Endothelial cell (in vitro differentiated cells): ENCODE results near the gene HIRIP3. TPM values are rescaled to one million over a fixed set of nuclear protein-coding genes. Genes with fewer than 3 reads are reported as not detected.
"Not testable (repeated sequence)": the region's sequence is repeated elsewhere in the genome, so short reads cannot be mapped to it uniquely, and the experiment has no call there.

Source experiments
- DNase-seq: peaks from one replicate; pipeline ENCODE4 v3.0.0; 2021; ENCODE audit warnings: low spot score
- H3K27ac Mint-ChIP-seq: one replicate; pipeline ENCODE4 v1.8.0; 2021; ENCODE audit warnings: mixed read lengths, inconsistent platforms; ENCODE audit not compliant: unreplicated experiment
- H3K27me3 Mint-ChIP-seq: one replicate; pipeline ENCODE4 v1.8.0; 2021; ENCODE audit warnings: mild to moderate bottlenecking, moderate library complexity, mixed read lengths, inconsistent platforms; ENCODE audit not compliant: unreplicated experiment
- H3K36me3 Mint-ChIP-seq: one replicate; pipeline ENCODE4 v1.8.0; 2021; ENCODE audit warnings: mild to moderate bottlenecking, low read depth, mixed read lengths, inconsistent platforms; ENCODE audit not compliant: unreplicated experiment
- H3K4me1 Mint-ChIP-seq: one replicate; pipeline ENCODE4 v1.8.0; 2021; ENCODE audit warnings: mild to moderate bottlenecking, mixed read lengths, inconsistent platforms; ENCODE audit not compliant: unreplicated experiment
- H3K4me3 Mint-ChIP-seq: one replicate; pipeline ENCODE4 v1.8.0; 2021; ENCODE audit warnings: mild to moderate bottlenecking, mixed read lengths, inconsistent platforms; ENCODE audit not compliant: unreplicated experiment
- H3K9me3 Mint-ChIP-seq: one replicate; pipeline ENCODE4 v1.8.0; 2021; ENCODE audit warnings: mixed read lengths, inconsistent platforms; ENCODE audit not compliant: unreplicated experiment
- total RNA-seq: library from RNA; stranded (reverse); fragmentation: NEBNext Ultra II Directional; extraction: Animal tissue kit (Norgen Biotek cat#: 25700); gene quantifications from one replicate; pipeline ENCODE4 v1.2.1, GENCODE V29; 2021; ENCODE audit not compliant: unreplicated experiment
- TF ChIP-seq, protein P1 (sequence below): fragments of 200-600 bp; sonication (generic); IDR thresholded peaks from one replicate; pipeline ENCODE4 v1.5.0; 2021; ENCODE audit warnings: antibody characterized with exemption; ENCODE audit not compliant: unreplicated experiment

The HIRIP3 gene
- total RNA-seq, 1 donor from 2014 or later: 5.2 TPM

- peaks cover 13% of the 10 kb centered on the region for H3K27me3 Mint-ChIP-seq
- peak overlapping the region; percentile 98 for H3K27ac Mint-ChIP-seq
- TF ChIP-seq, protein P1, sequence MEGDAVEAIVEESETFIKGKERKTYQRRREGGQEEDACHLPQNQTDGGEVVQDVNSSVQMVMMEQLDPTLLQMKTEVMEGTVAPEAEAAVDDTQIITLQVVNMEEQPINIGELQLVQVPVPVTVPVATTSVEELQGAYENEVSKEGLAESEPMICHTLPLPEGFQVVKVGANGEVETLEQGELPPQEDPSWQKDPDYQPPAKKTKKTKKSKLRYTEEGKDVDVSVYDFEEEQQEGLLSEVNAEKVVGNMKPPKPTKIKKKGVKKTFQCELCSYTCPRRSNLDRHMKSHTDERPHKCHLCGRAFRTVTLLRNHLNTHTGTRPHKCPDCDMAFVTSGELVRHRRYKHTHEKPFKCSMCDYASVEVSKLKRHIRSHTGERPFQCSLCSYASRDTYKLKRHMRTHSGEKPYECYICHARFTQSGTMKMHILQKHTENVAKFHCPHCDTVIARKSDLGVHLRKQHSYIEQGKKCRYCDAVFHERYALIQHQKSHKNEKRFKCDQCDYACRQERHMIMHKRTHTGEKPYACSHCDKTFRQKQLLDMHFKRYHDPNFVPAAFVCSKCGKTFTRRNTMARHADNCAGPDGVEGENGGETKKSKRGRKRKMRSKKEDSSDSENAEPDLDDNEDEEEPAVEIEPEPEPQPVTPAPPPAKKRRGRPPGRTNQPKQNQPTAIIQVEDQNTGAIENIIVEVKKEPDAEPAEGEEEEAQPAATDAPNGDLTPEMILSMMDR: no peak
- H3K4me1 Mint-ChIP-seq: peaks cover 26% of the 10 kb centered on the region
- H3K9me3 Mint-ChIP-seq: no peaks in the 10 kb centered on the region
- H3K36me3 Mint-ChIP-seq: peaks cover 8% of the 10 kb centered on the region
- DNase-seq: no peak
- peak overlapping the region; percentile 94 for H3K4me3 Mint-ChIP-seq
Observed at GRCh38 chr16:29963021-29963743, 32.2 kb downstream of the HIRIP3 start.

GRCh38 chr16:29962344-29962994 lies 32.9 kb downstream of the HIRIP3 start:
- peaks cover 13% of the 10 kb centered on the region for H3K27me3 Mint-ChIP-seq
- peak overlapping the region; percentile 98 for H3K27ac Mint-ChIP-seq
- TF ChIP-seq, protein P1: no peak
- no peaks in the 10 kb centered on the region for H3K9me3 Mint-ChIP-seq
- peak overlapping the region; percentile 94 for H3K4me3 Mint-ChIP-seq
- peaks cover 6% of the 10 kb centered on the region for H3K36me3 Mint-ChIP-seq
- peaks cover 26% of the 10 kb centered on the region for H3K4me1 Mint-ChIP-seq
- DNase-seq: peak; percentile 23

DNA sequence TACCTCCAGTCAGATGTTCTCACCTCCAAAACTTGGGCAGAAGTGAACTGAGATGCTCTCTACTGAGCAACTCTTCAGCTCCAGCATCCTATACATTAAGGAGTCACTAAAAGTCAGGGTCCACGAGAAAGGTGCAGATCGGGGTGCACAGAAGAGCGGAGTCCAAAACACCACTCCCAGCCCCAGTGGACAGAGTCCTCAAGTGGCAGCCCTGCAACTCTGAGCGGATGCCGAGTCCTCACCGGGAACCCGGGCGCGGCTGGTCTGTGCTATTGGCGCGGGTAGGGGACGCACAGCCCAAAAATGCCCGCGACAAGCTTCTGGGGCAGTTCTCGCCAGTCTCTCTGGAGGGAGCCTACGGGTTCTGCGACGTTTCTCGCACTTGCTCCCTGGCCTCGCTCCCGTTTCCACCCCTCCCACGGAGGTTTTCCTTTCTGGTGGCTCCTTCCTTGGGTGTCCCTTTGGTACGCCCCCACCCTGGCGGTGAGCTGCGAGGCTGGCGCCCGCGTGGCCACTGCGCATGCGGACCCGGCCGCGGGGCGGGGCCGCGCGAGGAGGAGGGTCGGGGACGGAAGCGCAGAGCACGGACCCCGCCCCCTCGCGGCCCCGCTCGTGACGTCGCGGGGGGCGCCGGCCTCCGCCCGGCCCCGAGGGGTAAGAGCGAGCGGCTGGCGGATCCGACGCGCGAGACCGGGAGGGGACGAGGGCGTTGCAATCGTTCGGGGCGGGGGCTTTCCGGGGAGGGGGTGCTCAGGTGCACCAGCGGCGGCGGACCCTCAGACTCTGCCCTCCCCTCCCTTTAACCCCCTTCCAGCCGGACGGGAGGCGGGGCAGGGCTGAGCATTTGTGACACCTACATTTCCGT lies 33.7 kb downstream of the HIRIP3 start, which contains the start of gene TMEM219:
Gene TMEM219 (plus strand): TSS at position 601 of the 865 bp plus-strand sequence. CDS start 1,065 bp downstream, outside the sequence.
- peak; percentile 96 for DNase-seq
- Mint-ChIP-seq H3K36me3 (peaks cover 6% of the 10 kb centered on the region), H3K4me3 (peak within 1 kb of the TSS; percentile 94), H3K27me3 (peaks cover 13% of the 10 kb centered on the region), H3K4me1 (peaks cover 26% of the 10 kb centered on the region), H3K27ac (peak within 1 kb of the TSS; percentile 98), H3K9me3 (no peaks in the 10 kb centered on the region)
- TF ChIP-seq, protein P1: peak; percentile 48

- peaks cover 6% of the 10 kb centered on the region for H3K36me3 Mint-ChIP-seq
- peaks cover 25% of the 10 kb centered on the region for H3K4me1 Mint-ChIP-seq
- no peak for DNase-seq
- TF ChIP-seq, protein P1: no peak
- no peaks in the 10 kb centered on the region for H3K9me3 Mint-ChIP-seq
- peak overlapping the region; percentile 89 for H3K27ac Mint-ChIP-seq
- peaks cover 12% of the 10 kb centered on the region for H3K27me3 Mint-ChIP-seq
- H3K4me3 Mint-ChIP-seq: peak overlapping the region; percentile 89
Observed at GRCh38 chr16:29961127-29961478, 34.3 kb downstream of the HIRIP3 start.

GRCh38 chr16:29959821-29960220 lies 35.6 kb downstream of the HIRIP3 start:
- peaks cover 21% of the 10 kb centered on the region for H3K4me1 Mint-ChIP-seq
- H3K36me3 Mint-ChIP-seq, DNase-seq, H3K27me3 Mint-ChIP-seq, H3K27ac Mint-ChIP-seq, H3K9me3 Mint-ChIP-seq, H3K4me3 Mint-ChIP-seq: not testable (repeated sequence)
